Activated CD8-positive, alpha-beta memory T cell treated with anti-CD3 and anti-CD28 coated beads, Interleukin-2, amount 50 U/mL, for 24 hours (primary cell): Measurements from ENCODE around the gene PPP1R1C.
"Not testable (repeated sequence)": the region's sequence is repeated elsewhere in the genome, so short reads cannot be mapped to it uniquely, and the experiment has no call there.

Source experiments
- DNase-seq: peaks from one replicate; pipeline ENCODE4 v3.0.0-alpha.2; 2020; ENCODE audit errors: extremely low read depth

PPP1R1C gene

DNA sequence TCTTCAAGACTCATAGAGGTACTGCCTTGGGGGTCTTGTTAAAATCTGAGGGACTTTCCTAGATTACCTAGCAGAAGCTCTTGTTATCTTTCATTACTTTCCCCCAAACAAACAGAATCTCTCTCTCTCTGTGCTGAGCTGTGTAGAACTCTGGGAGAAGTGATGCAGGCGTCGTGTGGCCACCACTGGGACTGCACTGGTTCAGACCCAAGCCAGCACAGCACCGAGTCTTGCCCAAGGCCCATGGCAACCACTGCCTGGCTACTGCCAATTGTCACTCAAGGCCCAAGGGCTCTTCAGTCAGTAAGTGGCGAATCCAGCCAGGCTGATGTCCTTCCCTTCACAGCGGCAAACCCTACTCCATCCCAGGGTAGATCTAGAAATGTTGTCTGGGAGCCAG, 28.6 kb downstream of the PPP1R1C start:
- DNase-seq = no peak

DNA sequence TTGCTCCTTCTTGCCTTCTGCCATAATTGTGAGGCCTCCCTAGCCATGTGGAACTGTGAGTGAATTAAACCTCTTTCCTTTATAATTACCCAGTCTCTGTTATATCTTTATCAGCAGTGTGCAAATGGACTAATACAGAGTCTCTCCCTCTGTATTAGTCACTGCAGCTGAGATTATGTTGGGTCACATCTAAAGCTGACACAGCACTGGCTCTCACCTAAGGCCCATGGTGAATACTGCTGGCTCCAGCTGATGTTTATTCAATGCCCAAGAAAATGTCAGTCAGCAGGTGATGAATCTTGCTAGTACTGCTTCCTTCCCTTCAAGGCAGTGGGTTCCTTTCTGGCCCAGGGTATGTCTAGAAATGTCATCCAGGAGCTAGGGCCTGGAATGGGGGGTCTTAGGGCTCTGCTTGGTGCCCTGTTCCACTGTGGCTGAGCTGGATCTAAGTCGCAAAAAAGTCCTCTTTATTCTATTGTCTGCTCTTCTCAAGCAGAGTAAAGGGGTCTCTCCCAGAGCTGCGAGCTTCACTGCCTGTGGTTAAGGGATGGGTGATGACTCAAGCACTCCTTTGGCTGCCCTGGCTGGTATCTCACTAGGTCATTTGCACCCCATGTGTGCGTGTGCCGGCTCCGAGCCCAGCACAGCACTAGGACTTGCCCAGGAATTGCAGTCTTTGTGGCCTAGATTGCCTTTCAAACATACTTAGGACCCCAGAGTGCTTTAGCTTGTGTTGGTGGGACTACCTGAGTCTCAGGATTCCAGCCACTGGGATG, 29.9 kb downstream of the PPP1R1C start:
- DNase-seq = no peak

DNA sequence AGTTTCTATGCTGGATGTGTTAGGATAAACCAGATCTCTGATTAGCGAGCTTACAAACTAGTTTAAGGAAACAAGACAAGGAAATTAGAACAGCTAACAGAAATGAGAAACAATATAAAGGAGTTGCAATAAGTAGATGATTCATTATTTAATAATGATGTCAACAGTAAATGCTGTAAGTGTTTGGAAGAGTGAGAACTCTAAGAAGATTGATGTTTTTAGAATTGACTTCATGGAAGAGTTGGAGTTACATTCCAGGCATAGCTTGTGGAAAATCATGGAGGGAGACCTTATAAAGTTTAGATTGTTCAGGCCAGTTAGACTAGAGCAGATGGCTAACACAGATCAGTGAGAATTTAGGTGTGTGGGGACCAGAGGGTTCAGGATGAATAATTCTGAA, 32.6 kb downstream of the PPP1R1C start:
- DNase-seq = no peak

DNA sequence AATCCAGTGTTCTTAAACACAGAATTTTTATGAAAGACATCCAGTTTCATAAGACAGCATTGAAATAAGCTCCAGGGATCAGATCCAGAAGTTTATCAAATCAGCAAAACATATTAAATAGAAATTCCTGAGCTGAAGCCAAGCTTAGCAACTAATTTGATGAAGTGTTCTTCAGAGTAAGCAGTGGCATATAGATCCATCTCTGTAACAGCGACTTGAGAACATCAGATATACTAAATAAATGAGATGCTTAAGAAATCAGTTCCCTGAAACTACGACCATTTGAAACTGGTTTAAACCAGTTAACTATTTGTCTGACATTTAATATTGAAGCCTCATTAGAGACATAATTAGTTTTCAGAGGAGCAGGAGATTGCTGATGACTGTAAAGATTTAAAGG, 34.1 kb downstream of the PPP1R1C start:
- no peak for DNase-seq

DNA sequence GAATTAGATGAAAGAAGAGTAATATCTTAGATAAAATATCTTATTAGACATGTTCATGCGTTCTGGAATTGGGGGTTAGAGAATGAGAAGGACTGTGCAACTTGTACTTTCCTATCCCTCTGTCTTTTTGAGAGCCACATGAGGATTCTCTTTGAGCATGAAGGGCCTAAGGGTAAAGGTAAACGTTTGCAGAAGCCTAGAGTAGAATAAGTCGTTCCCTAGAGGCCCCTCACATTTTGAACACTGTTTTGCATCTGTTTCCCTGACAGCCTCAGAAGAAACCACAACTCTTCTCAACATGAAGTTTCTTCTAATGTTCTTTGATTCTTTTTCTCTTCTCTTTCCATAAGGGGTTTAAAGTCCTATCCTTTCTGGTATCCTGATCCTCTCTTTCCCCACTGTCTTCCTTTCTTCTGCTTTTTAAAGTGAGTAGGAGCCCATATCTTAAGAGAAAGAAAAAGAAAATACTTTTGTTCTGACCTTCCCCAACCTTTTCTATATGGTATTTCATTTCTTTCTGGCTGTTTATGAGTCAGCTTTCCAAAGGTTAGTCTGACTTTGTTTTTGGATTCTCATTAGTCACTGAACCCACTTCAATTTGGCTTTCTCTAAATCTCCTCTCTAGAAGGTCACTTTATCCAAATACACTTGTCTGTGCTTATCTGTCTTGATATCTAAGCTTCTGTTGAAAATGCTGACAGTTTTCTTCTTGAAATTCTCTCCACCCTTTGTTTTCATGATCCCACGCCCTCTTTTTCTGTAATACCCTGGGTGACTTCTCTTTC, 34.8 kb downstream of the PPP1R1C start:
- no peak for DNase-seq

DNA sequence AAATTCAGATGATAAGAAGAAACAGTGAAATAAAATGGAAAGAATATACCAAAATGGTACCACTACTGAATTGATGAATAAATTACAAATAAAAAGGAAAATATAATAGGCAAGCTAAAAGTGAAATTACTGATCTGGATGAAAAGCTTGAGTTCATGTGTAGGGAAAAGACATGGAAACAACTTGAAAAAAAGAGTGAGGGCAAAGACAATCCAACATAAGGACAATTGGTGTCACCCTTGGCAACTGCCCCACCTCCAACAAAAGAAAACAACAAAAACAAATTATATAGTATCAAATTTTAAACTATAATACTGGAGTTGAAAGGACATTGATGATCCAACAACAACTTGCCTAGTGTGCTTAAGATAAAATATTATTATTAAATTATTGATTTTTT, 37.6 kb downstream of the PPP1R1C start:
- no peak for DNase-seq

DNA sequence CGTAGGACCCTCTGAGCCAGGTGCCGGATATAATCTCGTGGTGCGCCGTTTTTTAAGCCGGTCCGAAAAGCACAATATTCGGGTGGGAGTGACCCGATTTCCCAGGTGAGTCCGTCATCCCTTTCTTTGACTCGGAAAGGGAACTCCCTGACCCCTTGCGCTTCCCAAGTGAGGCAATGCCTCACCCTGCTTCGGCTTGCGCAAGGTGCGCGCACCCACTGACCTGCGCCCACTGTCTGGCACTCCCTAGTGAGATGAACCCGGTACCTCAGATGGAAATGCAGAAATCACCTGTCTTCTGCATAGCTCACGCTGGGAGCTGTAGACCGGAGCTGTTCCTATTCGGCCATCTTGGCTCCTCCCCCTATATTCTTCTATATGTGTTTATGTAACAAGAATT, 45.2 kb downstream of the PPP1R1C start:
- DNase-seq = not testable (repeated sequence)

DNA sequence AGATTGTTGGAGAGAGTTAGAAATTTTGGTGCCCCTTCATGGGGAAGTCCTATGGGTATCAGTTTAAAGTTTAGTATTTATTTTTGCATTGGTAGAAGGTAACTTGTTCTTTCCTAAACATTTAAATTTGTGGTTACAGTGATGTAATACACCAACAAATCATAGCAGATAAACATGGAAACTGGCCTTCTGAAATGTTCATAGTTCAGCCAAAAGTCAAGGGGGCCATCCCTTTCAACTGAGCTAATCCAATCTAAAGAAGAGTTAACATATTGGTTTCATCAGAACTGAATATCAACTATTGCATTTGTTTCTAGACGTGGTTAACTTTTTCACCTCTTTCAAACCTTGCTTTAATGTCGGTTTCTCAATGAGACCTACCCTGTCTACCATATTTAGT, 46.3 kb downstream of the PPP1R1C start:
- no peak for DNase-seq

DNA sequence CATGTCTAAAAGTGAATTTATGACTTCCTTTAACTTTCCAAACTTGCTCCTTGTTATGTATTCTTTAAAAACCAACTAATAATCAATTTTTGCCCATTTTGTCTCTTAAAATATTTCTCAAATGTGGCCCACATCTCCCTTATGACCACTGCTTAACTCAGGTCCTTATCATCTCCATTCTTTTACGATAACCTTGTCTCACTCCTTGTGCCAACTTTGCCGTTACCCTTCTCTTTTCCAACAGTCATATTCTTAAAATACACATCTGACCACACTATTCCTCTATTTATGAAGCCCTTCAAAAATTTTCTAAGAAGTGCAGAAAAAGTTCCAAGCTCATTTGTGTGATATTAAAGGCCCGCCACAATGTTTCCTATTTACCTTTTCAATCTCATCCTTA, 47.8 kb downstream of the PPP1R1C start:
- no peak for DNase-seq

DNA sequence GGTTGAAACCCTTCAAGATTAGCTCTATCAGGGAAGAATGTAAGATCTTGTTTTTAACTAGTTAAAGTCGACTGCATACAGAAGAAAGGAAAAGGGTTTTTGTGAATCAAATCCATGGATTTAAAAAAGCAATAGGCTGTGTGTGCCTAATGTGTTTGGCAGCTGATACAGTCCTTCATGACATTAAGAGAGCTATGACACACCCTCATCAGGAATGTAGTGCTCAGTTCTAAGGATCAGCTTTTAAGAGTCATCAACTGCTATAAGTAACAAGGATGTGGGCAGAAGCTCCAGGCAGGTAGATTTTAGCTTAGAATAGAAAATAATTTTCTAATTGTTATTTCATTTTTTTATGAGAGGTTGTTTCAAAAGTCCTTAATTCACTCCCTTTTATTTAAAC, 52.9 kb downstream of the PPP1R1C start:
- no peak for DNase-seq

DNA sequence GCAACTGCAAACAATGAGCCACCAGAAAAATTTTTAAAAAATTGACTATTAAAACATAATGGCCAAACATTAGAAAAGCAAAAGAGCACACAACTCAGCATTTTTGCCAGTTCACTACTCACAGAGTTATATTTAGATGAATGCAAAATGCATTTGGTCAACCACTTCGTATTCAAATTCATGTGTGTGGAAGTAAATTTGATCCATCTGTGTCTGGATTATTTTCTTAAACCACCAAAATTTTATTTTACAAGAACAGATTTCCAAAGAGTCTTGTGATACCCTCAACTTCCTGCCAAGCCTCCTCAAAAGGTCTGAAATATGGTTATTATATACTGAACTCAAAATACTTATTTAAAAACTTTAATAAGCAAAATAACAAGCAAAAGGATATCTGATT, 57.4 kb downstream of the PPP1R1C start:
- no peak for DNase-seq

DNA sequence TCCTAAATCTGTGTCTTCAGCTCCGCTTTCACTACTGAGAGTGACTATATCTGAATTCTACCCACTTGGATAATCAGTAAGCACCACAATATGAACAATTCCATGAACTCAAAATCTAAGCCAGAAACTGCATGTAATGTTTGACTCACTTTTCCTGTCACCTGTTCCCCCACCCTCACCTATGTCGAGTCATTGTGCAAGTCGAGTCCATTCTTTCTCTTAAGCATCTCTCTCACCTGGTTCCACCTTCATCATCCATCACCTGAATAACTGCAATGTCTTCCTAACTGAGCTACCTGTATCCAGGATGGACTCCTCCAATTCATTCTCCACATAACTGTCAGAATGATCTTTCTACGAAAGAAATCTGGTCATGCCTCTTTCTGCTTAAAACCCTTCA, 58.2 kb downstream of the PPP1R1C start:
- no peak for DNase-seq

DNA sequence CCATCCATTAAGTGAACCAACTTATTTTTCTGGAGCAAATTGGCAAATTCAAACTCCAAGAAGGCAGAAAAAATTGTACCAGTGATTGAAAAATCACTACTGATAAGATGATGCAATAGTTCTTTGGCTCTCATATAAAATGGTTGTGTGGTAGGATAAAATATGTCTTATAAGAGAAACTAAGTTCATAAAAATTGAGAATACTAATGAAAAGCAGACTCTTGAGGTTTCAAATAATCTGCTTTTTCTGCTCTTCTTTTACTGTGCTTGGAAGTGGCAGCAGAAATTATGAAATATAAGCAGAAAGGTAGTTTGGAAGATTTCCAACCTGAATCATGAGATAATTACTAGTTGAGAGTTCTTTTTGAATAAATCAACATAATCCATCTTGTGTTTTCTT, 61.9 kb downstream of the PPP1R1C start:
- no peak for DNase-seq

DNA sequence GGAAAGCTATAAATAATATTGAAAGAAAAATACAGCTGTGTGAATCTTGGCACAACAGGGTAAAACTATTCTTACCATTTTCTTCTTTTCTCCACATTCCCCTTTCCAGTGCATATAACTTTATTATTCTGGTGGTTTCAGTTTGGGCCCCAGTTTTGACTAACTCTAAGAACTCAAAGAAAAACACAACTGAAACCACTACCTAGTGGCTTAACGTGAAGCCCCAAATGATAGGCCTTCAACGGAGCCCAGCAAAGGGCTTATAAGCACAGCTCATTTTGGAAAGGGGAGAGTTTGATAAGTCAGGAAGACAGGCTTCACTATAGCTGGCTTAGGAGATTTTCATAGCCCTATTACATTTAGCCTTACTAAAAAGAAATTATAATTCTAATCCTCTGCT, 62.4 kb downstream of the PPP1R1C start:
- no peak for DNase-seq

DNA sequence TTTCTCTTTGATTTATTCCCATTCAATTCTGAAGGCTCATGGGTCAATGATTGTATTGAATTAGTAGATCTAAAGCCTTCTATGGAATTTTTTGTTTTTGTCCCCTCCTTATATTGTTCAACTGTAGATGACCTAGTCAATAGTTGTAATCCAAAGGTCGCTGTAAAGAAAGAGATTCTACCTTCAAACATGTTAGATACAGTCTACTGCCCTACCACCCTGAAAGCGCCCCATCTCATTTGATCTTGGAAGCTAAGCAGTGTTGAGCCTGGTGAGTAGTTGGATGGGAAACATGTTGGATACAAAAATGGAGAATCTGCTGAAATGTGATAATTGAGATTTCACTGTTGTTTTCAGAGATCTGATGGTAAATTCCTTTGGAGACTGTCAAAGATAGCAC, 63.0 kb downstream of the PPP1R1C start:
- no peak for DNase-seq

DNA sequence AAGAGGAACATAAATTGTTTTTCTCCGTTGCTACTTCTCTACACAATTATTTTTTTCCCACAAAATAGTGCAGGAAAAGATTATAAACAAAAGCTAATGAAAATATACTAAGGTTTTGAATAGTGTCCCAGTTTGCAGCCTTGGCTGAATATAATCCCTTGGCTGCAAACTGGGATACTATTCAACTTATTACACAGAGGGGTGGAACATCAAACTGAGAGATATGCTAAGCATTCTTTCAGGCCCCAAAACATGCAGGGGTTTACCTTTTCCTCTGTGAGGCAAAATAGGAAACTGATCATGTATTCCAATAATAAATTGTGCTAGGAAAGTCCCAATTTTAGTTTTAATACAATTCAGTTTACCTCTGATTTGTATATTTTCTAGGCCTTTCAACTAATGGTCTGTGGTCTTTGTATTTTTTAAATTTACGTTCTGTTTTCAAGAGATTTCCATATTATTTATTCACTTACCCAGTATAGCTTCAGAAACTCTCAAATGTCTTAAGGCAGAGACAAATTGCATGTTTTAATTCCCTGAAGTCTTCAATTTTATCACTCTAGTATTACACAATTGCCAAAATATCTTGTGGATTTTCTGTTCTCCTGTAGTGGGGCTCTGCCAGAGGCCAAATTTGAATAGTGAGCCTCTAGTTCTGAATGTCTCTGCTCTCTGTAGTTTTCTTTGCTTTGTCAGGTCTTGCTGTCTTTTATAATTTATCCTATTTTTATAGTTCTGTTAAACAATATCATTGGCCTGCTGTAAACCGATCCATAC, 63.9 kb downstream of the PPP1R1C start:
- no peak for DNase-seq

DNA sequence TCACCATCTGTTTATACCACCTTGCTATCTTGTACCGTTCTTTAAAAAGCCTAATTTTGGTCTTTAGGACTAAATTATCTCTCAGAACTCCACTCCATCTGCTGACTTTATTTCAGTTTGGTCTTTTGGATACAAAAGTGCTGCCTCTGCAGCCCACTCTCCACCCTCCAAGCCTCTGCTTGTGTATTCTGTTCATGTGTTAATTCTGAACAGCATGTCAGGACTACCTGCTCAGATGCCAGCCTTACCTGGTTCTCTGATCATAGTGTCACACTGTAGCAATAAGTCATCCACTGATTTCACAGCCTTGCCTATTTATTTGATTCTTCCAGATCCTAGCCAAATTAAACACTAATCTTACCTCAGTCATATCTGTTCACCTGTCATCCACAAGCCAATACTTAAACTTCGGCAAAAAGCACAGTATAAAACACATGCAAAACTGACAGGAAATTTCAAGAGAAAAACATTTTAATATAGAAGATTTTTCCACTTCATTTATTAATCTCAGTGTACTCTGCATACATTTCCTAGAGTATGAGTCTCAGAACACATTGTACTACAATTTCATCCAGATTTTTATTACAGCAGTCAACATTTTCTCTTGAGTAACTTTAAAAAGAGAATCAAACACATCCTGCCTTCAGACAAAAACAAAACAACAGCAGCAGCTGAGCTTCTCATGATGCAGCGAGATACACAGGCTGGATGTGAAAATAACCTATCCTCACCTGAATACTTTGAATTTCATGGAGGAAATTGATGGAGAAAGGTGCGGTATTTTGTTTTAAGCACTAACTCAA, 64.9 kb downstream of the PPP1R1C start:
- DNase-seq = no peak

DNA sequence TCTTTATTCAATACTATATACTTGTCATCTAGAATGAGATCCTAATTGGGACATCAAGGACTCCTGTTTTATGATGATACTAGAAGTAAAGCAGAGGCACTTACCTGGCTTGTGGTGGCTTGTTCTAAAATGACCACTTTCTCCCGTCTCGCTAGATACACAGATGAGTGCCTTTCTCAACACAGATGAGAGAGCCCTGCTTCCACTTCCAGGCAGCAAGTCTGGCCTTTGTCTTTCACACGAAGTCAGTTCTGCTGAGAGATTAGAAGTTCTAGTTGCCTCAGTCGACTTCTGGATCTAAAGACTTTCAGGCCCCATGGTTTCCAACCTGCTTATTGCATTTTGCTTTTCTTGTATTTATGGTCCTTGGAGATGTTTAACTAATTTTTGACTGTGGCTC, 70.3 kb downstream of the PPP1R1C start:
- no peak for DNase-seq

DNA sequence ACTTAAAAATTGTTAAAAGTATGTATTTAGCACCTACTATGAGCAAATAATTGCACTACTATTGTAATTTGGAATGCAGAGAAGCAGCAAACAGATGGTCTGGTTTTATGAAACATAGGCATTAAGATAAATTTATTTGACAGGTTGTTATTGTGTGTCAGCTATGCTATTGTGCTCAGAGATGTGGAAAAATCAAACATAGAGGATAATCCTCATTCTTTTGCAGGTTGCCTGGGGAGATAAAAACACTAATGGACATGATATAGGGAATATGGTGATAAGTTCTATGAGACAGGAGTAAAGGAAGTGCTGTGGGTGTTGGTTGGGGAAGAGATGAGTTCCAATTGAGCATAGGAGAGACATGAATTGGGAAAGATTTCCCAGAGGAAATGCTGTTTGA, 71.3 kb downstream of the PPP1R1C start:
- DNase-seq = no peak

DNA sequence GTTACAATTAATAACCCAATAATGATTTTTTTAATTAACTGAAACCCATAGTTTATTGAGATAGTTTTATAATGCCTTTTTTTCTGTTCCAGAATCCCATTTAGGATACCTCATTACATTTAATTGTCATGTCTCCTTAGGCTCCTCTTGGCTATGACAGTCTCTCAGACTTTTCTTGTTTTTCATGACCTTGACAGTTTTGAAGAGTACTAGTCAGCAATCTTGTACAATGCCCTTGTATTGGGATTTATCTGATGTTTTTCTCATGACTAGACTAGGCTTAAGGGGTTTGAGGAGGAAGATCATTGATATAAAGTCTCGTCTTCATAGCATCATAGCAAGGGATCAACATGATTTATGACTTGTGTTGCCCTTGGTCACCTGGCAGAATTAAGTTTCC, 72.4 kb downstream of the PPP1R1C start:
- DNase-seq = no peak

DNA sequence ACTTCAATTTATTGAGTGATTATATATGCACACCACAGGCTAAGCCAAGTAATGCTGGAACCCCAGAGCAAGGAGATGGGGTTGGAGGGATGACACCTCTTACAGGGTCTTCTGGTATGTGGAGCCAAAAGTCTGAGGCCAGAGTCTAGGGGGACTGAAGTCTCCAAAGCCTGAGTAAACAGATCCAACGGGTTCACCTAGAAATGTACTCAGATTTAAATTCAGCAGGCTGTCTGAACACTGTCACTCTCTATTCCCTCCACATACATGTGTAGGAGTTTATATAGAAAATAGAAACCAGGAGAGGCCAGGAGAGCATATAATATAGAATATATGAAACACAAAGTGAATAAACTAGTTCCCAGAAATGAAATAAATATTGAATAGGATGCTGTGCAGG, 76.1 kb downstream of the PPP1R1C start:
- no peak for DNase-seq
